ENCODE measurements around the gene LPAR3.

LPAR3 gene

GRCh38 chr1:84768634-84769033 lies 124.4 kb downstream of the LPAR3 start:
- TF ChIP-seq, protein P1, sequence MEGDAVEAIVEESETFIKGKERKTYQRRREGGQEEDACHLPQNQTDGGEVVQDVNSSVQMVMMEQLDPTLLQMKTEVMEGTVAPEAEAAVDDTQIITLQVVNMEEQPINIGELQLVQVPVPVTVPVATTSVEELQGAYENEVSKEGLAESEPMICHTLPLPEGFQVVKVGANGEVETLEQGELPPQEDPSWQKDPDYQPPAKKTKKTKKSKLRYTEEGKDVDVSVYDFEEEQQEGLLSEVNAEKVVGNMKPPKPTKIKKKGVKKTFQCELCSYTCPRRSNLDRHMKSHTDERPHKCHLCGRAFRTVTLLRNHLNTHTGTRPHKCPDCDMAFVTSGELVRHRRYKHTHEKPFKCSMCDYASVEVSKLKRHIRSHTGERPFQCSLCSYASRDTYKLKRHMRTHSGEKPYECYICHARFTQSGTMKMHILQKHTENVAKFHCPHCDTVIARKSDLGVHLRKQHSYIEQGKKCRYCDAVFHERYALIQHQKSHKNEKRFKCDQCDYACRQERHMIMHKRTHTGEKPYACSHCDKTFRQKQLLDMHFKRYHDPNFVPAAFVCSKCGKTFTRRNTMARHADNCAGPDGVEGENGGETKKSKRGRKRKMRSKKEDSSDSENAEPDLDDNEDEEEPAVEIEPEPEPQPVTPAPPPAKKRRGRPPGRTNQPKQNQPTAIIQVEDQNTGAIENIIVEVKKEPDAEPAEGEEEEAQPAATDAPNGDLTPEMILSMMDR (IDR thresholded peaks at IDR 0.05), result no peak

DNA sequence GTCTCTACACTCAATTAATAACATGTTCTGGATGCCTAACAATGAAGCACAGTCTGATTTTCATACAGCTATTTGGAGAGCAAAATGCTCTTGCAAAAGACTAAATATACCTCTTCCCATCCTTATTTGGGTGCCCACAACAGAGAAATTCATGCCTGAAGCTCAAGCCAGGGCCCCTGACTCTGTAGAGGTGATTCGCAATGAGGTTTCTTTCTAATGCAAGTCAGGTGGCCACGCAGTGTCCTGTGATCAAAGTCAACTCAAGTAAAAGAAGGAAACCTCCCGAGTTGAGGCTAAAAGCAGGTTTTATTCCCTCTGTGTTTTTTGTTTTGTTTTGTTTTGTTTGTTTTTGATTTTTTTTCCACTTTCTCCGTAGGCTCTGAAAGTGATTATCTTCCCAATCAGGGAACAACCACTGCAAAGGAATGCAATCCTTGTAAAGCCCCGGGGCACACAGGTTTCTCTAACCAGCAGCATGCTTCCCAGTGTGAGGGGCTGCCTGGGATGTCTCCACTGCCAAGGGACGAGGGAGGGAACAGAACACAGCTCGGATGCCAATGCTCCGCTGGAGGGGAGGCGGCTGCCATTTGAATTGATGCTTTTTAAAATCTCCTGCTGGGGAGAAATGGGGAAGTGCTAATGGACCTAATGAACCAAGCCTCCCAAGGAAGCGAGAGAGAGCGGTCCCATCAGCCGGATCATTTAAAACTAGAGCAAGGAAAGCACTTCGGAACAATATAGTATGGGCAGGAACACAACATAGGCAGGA lies 128.9 kb downstream of the LPAR3 start:
- TF ChIP-seq, protein P1 (IDR thresholded peaks at IDR 0.05), result no peak

- TF ChIP-seq, protein P1 (IDR thresholded peaks at IDR 0.05), result no peak
Observed at GRCh38 chr1:84762664-84763063, 130.3 kb downstream of the LPAR3 start.

Measured in LNCAP (cell line).